HG02642 (cell line): ENCODE measurements around the gene YARS1.
"Not testable (repeated sequence)": the region's sequence is repeated elsewhere in the genome, so short reads cannot be mapped to it uniquely, and the experiment has no call there.

ENCODE experiments used
- ATAC-seq: cut with Tn5 transposase; IDR thresholded peaks from one replicate; pipeline ENCODE4 v1.9.1; 2021; ENCODE audit warnings: mild to moderate bottlenecking; ENCODE audit not compliant: unreplicated experiment, poor library complexity

Gene YARS1

DNA sequence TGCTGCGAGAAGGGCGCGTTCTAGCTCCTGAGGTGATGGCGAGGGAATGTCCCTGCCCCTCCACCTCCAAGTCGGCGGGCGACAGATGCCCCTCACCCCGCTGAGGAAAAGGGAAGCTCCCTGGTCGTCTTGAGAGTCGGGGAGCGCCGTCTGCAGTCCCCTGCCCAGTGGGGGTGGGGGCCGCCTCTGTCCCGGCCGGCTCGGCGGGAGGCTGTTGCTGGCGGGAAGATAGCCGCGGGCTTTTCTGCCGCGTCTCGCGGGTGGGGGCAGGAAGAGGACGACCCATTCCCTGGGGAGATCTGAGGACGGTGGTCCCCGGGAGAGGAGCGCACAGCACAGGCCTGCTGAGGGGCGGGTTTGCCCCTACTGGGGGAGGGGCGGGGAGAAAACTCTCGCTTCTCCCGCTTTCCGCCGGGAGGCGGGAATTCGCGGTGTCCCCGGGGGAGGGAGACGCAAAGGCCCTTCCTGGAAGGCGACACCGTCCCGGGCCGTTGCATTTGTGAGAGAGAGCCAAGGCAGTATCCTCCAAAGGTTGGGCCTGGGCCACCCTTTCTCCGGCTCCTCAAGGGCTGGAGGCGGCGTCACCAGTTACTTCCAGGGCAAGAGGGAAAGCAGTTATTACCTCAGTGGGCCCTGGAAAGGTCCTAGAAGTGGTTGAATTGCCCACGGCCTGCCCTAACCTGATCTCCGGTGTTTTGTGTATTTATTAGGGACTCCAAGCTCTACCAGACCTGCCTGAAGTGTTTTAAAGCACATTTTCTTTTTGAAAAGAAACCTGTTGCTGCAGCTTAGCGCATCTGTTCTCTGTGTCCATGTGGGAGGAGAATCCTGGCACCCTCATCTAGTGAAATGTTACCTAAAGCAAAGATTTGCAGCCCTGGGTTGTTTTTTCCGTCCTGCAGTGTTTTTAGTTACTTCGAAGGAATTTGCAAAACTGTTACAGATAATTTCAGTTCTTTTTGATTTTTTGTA is 943 bp upstream of the YARS1 start:
- ATAC-seq, result peak; percentile 21

DNA sequence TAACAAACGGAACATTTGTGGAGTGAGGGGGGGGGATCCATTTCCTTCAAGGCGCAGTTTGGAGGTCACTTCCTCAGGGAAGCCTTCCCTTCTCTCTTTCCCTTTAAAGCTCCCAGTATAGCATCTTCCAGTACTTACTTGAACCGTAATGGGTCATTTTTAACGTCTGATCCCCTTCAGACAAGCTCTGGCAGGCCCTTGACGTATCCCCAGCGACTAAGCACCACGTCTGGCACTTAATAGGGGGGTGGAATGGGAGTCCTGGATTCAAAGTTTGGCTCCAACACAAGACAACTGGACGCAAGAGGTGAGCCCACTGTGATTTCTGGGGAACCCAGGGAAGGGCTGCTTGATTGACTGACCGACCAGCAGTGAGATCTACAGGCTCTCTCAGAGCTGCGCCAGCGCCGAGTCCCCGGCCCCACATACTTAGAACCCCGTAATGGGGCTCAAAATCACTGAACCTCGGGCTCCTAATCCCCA is 441 bp downstream of the YARS1 start:
- peak; percentile 14 for ATAC-seq

DNA sequence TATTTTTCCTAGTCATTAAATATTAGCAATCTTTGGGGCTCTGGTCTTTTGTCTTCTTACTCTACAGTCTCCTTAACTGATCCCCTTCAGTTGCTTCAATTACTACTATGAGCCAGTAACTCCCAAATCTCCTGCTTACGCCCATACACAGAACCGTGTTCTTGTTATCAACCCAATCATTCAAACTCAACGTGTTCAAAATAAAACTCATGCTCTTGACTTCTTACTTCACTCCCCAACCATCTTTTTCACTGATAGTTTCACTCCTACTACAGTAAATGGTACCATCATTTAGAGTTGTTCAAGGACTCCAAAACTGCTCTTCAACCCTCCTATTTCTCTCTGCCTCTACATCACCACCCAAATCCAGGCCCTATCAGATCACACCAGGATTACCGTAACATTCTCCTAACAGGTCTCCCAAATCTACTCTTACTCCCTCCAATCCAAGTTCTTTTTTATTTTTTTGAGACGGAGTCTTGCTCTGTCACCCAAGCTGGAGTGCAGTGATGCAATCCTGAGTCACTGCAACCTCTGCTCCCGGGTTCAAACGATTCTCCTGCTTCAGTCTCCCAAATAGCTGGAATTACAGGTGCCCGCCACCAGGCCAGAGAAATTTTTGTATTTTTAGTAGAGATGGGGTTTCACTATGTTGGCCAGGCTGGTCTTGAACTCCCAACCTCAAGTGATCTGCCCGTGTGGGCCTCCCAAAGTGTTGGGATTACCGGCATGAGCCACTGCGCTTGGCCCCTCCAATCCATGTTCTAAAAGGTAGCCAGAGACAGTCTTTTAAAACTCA is 3.0 kb downstream of the YARS1 start:
- no peak for ATAC-seq

DNA sequence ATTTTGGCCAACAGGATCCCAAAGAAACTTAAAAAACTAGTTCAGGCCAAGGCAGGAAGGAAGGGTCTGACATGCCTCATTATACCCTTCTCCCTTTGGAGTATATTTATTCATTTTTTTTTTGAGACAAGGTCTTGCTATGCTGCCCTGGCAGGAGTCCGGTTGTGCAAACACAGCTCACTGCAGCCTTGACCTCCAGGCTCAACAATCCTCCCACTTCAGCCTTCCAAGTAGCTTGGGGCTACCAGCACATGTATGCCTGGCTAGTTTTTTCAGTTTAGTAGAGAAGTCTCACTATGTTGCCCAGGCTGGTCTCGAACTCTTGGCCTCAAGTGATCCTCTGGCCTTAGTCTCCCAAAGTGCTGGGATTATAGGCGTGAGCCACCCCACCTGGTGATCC is 5.2 kb downstream of the YARS1 start:
- no peak for ATAC-seq

DNA sequence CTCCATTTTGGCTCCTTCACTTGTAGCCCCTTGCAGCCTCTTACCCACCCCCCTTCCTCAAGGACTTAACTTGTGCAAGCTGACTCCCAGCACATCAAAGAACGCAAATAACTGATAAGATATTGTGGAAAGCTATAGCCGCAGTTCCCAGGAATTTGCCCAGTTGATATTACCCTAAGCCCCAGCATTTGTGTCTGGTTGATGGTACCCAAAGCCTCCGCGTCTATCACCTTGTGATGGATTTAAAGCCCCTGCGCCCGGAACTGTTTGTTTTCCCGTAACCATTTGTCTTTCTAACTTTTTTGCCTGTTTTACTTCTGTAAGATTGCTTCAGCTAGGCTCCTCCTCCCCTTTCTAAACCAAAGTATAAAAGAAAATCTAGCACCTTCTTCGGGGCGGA is 5.9 kb downstream of the YARS1 start:
- no peak for ATAC-seq

DNA sequence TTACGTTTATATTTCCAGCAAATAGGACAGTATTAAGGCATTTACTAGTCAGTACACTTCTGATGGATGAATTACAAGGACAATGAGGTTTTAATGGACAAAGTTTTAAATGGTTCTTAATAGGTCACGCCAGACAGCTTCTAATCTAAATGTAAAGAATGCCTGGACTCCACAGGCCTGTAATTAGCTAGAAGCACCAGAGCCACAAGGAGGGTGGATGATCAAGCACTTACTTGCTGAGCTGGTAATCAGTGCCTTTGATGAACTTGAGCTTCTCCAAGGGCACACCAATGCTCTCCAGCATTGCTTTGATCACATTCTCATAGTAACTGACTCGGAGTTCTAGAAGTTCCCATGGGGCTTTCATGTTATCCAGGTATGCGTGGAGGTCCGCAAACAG is 6.8 kb downstream of the YARS1 start:
- ATAC-seq, result no peak

DNA sequence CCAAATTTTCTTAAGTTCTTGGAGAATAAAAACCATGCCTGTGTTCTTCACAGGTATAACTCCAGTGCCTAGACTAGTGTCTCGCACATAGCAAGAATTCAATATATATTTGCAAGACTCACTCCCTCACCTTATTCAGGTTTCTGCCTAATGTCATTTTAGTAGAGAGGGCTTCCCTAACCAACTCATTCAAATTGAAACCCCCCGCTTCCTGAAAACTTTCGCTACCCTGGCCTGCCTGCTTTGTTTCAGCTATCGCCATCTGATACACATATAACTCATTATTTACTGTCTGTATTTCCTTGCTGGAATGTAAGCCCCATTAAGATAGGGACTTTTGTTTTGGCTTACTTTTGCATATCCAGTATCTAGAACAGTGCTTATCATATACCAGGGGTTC is 8.6 kb downstream of the YARS1 start:
- ATAC-seq, result no peak

DNA sequence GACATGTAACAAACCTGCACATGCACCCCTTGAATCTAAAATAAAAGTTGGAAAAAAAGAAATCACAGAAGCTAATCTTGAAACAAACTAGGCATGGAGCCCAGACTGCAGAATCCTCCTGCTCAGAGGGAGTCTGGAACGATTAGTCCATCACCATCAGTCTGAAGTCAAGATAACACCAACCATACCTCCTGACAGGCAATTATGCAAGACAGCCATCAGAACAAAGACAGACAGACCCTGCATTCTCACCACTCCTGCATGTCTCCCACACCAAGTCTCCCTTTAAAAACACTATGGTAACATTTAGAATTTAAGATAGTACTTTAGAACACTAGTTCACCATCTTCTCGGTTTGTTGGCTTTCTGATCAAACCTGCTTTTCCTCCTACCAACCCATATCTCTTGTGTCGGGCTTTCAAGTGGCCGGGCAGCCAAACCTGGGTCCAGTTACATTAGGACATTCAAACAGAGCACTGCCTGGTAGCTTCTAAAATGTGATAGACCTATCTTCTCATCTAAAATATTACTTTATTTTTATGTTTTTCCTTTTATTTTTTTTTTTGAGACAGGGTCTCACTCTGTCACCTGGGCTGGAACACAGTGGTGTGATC is 10.1 kb downstream of the YARS1 start:
- ATAC-seq, result no peak

DNA sequence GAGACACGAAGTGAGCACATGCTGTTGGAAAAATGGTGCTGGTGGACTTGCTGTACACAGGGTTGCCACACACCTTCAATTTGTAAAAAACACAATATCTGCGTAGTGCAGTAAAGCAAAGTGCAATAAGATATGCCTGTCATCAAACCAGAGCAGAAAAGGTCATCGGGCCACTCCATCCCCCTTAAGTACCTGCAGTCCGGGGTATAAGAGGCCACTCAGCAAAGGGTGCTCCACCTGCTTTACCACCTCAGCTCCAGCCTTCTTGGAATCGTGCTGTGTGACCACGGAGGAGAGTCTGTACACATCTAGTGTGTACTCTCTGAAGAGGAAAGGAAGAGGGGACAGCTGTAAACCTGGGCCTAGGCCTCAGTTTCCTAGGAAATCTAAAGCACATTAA is 10.9 kb downstream of the YARS1 start:
- ATAC-seq, result no peak

DNA sequence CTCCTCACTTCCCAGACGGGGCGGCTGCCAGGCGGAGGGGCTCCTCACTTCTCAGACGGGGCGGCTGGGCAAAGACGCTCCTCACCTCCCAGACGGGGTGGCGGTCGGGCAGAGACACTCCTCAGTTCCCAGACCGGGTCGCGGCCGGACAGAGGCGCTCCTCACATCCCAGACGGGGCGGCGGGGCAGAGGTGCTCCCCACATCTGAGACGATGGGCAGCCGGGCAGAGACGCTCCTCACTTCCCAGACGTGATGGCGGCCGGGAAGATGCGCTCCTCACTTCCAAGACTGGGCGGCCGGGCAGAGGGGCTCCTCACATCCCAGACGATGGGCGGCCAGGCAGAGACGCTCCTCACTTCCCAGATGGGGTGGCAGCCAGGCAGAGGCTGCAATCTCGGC is 12.7 kb downstream of the YARS1 start:
- ATAC-seq, result not testable (repeated sequence)

DNA sequence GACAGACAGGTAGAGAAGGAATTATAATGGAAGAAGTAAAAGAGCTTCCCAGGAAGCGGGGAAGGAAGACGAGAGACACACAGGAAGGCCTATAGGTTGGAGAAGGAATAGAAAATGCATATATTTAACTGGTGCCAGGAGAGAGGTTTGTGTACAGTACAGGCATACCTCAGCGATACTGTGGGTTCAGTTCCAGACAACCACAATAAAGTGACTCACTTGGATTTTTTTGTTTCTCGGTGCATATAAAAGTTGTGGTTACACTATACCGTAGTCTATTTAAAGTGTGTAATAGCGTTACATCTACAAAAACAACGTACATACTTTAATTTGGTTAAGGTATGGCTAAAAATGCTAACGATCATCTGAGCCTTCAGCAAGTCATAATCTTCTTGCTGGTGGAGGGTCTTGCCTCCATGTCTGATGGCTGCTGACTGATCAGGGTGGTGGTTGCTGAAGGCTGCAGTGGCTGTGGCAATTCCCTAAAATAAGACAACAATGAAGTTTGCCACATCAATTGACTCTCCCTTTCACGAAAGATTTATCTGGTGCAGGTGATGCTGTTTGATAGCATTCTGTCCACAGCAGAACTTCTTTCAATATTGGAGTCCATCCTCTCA is 16.0 kb downstream of the YARS1 start:
- ATAC-seq, result no peak

DNA sequence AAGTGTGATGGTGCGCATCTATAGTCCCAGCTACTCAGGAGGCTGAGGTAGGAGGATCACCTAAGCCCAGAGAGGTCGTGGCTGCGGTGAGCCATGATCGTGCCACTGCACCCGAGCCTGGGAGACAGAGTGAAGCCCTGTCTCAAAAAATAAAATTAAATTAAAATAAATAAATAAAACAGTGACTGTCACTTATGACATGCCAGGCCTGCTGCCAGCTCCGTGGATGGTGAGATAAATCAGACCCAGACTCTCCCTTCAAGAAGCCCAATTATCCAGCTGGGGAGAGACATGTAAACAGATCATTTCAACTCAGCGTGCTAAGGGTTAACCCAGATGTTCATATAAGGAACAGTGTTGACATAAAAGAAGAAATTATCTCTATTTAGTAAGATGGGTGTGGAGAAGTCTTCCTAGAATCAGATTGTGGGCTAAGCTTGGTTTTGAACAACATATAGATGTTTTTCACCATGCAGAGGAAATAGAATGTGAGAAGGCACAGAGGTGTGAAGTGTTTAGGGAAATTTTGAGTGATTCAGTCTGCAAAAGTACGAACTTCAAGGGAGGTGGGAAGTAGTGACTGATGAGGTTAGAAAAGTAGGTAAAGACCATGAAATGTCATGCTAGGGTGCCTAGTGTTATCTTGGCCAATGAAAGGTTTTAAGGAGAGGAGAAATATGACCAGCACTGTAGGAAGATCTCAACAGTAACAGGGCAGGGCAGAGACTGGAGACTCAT is 18.3 kb downstream of the YARS1 start:
- ATAC-seq, result no peak

DNA sequence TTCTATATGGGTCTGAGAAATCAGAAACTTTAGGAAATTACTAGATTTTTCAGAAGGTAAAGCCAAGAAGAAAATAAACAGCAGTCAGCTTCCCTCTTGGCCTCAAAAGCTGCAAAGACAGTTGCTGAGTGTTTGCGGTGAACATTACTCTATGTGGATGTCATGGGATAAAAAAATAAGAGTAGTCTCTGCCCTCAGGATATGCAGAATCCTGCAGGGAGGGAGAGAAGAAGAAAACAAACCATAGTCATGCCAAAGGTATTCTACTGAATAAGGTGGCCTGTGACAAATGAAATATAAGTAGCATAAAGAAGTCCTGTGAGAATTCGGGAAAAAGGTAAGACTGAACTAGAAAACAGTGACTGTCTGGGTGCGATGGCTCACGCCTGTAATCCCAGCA is 19.0 kb downstream of the YARS1 start:
- no peak for ATAC-seq

DNA sequence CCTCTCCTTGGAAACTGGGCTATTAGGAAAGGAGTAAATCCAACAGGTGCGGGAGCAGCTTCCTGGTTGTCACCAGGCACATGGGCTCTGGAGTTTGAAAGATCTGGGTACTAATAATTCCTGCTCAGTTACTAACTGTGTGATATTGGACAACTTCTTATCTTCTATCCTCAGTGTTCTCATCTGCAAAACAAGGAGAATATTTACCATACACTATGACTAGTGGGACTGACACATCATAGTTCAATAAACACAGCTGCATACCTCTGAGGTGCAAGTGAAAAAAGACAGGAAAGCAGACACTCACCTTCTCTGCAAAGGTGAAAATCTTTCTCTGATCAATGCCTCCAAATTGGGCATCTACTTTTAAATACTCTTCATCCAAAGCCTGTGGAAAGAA is 19.7 kb downstream of the YARS1 start:
- no peak for ATAC-seq

DNA sequence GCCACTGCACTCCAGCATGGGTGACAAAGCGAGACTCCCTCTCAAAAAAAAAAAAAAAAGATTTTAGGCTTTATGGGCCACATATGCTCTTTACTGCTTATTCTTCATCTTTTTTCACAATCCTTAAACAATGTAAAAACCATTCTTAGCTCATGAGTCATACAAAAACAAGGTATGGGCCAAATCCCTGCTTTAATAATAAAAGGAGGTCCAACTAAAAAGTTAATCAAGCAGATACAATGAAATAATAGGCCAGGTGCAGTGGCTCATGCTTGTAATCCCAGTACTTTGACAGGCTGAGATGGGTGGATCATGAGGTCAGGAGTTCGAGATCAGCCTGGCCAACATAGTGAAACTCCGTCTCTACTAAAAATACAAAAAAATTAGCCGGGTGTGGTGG is 21.4 kb downstream of the YARS1 start:
- ATAC-seq, result not testable (repeated sequence)

DNA sequence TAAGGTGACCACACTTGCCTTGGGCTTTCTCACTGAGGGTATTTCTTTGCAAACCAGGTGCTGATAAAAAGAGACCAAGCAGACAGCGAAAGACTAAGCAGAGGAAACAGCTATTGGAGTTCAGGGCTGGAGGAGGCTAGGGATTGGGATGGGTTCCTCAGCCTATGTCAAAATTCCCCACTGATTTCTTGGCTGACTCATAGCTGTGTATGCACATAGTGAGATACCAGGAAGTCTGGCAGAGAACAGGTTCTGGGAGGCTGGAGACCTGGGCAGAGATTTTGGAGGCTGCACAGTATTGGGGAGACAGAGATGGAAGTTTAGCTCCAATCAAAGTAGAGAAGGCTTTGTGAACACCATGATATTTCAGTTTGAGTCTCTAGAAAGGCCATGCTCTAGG is 25.3 kb downstream of the YARS1 start:
- no peak for ATAC-seq

DNA sequence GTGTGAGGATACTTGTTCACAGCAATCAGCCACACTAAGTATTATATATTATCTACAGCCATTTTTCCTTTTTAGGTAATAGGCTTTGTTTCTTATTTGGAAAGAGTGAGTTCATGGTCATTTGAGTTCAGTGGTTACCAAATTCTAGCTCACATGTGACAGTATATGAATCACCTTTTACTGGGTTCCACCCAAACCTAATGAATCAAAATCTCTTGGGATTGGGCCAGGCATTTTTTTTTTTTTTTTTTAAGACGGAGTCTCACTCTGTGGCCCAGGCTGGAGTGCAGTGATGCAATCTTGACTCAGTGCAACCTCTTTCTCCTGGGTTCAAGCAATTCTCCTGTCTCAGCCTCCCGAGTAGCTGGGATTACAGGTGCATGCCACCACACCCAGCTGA is 27.8 kb downstream of the YARS1 start:
- ATAC-seq, result not testable (repeated sequence)

DNA sequence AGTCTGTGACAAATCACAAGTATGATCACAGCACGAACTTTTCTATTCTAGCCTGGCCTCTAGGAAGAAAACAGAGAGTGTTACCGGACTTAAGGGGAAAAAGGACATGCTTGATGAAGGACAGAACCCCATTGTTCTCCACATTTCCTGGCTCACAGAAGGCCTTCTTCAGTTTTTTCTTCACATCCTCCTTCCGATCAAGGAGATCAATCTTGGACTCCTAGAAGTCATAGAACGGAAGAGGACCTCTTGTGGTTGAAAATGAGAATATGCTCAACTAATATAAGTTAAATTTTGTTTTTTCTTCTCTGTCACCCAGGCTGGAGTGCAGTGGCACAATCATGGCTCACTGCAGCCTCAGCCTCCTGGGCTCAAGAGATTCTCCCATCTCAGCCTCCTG is 30.3 kb downstream of the YARS1 start:
- no peak for ATAC-seq

DNA sequence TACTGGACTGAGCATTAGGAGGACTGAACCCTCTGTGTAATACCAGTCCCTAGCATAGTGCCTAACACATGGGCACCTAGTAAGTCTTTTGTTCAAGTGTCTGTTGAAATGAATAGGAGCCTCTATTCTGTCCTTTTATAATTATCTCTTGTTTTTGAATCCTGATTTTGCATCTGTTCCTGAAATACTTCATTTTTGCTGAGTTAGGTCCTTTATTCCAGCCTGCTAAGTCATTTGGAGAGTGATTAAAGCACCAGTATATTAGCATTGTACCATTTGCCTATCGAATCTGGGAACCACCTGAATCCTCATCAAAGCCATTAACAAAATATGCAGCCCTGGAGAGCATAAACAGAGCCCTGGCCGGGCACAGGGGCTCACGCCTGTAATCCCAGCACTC is 32.3 kb downstream of the YARS1 start:
- ATAC-seq, result no peak

DNA sequence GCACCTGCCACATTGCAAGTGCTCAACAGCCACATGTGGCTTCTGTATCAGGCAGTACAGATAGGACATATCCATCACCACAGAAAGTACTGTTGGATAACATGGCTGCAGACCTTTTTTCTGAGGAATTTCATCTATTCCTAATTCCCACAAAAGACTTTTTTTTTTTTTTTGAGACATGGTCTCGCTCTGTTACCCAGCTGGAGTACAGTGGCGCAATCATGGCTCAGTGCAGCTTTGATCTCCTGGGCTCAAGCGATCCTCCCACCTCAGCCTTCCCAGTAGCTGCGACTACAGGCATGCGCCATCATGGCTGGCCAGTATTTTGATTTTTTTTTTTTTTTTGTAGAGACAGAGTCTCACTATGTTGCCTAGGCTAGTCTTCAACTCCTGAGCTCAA is 33.3 kb downstream of the YARS1 start:
- no peak for ATAC-seq
